ENCODE measurements around the gene U2AF1. TPM values are rescaled to one million over a fixed set of nuclear protein-coding genes. Genes with fewer than 3 reads are reported as not detected.

The U2AF1 gene
- total RNA-seq, 2 donors from 2014 or later, result 18.1 to 20.5 TPM

Other genes starting within 250 kb of the U2AF1 start
- gene WDR4, start 228.0 kb downstream of the U2AF1 start, total RNA-seq, result 10 to 100 TPM in 1 of 2 donors, 1 to 10 TPM in 1; 8.1 to 43.7 TPM
- gene NDUFV3, start 214.3 kb downstream of the U2AF1 start, total RNA-seq, result 10 to 100 TPM; 25.9 to 36.6 TPM
- gene ERVH48-1, start 181.9 kb downstream of the U2AF1 start, total RNA-seq, result not detected
- gene PKNOX1, start 133.0 kb downstream of the U2AF1 start, total RNA-seq, result 10 to 100 TPM; 15.4 to 16.6 TPM
- 10 to 100 TPM in 1 of 2 donors, 1 to 10 TPM in 1; 2.7 to 14.7 TPM for gene CBS, start 31.7 kb downstream of the U2AF1 start, total RNA-seq
- not detected for gene CRYAA, start 61.4 kb upstream of the U2AF1 start, total RNA-seq

All from colonic mucosa (tissue), 2 donors.